Erythroblast (primary cell): ENCODE data around the gene SVEP1.

ENCODE experiments used
- GATA1 ChIP-seq: IDR thresholded peaks from 2 replicates; pipeline ENCODE4 v1.6.1; 2011; ENCODE audit warnings: low read depth, mild to moderate bottlenecking, control low read depth, low read length, moderate library complexity
- POLR2A ChIP-seq: IDR thresholded peaks from 2 replicates; pipeline ENCODE4 v1.6.1; 2011; ENCODE audit warnings: mild to moderate bottlenecking, low read length

GRCh38 chr9:110336363-110336762 lies 243.2 kb downstream of the SVEP1 start:
- TF ChIP-seq POLR2A (no peak), GATA1 (no peak)
